H1 (cell line): Measurements from ENCODE around the gene TCF4. TPM values are rescaled to one million over a fixed set of nuclear protein-coding genes. Genes with fewer than 3 reads are reported as not detected.

Source experiments
- CTCF ChIA-PET: fragments of 300-600 bp; sonication (Branson Sonifier 250); formaldehyde crosslinking; loops from one replicate; lab custom pipeline; 2021; ENCODE audit not compliant: partially characterized antibody; lab: Charles Lee
- POLR2A ChIA-PET: fragments of 300-600 bp; sonication (Branson Sonifier 250); formaldehyde crosslinking; loops from one replicate; lab custom pipeline; 2021; ENCODE audit warnings: inconsistent platforms; ENCODE audit not compliant: partially characterized antibody; lab: Charles Lee
- DNase-seq, 2 experiments: peaks; one replicate each; pipeline versions ENCODE4 v3.0.0 to v3.0.0-alpha.2; 2010 to 2022; ENCODE audit warnings: low spot score in 2 of 2, low read depth in 1 of 2, mixed read lengths in 1 of 2
- FAIRE-seq: peaks from 2 replicates; lab custom pipeline; 2011; peaks lifted over from hg19 to GRCh38; lab: Jason Lieb, UNC
- H2AFZ ChIP-seq: 2 replicates; pipeline ENCODE4 v1.8.1; 2012; ENCODE audit warnings: low read length, inconsistent platforms
- H2AK5ac ChIP-seq: 2 replicates; pipeline ENCODE4 v1.6.1; 2013; ENCODE audit warnings: low read depth, low read length
- H2BK120ac ChIP-seq: replicated peaks from 2 replicates; pipeline ENCODE3; 2013; ENCODE audit warnings: low read depth, low read length, inconsistent platforms
- H2BK12ac ChIP-seq: 2 replicates; pipeline ENCODE4 v1.6.1; 2013; ENCODE audit warnings: low read depth, low read length
- H2BK15ac ChIP-seq: 2 replicates; pipeline ENCODE4 v1.6.1; 2013; ENCODE audit warnings: low read length
- H2BK20ac ChIP-seq: 2 replicates; pipeline ENCODE4 v1.6.1; 2013; ENCODE audit warnings: low read length
- H2BK5ac ChIP-seq: 2 replicates; pipeline ENCODE4 v1.6.1; 2013; ENCODE audit warnings: low read depth, low read length
- H3K14ac ChIP-seq: 2 replicates; pipeline ENCODE4 v1.6.1; 2013; ENCODE audit warnings: inconsistent platforms; ENCODE audit not compliant: insufficient read length
- H3K18ac ChIP-seq: 2 replicates; pipeline ENCODE4 v1.6.1; 2013; ENCODE audit warnings: low read length; ENCODE audit errors: extremely low read depth
- H3K23ac ChIP-seq: 2 replicates; pipeline ENCODE4 v1.6.1; 2013; ENCODE audit warnings: inconsistent platforms; ENCODE audit not compliant: insufficient read length
- H3K23me2 ChIP-seq: 2 replicates; pipeline ENCODE4 v1.6.1; 2013; ENCODE audit warnings: low read depth, low read length
- H3K27ac ChIP-seq: 2 replicates; pipeline ENCODE4 v1.6.1; 2011; ENCODE audit warnings: low read depth, low read length, inconsistent platforms
- H3K27me3 ChIP-seq, 4 experiments: replicated peaks in 1 of 4; 1 replicate in 1 of 4; 2 replicates in 3 of 4; pipeline versions ENCODE4 v1.6.1 to v1.8.1; 2011 to 2013; ENCODE audit warnings: low read length in 3 of 4, mild to moderate bottlenecking in 3 of 4, inconsistent platforms in 2 of 4, mixed read lengths in 2 of 4, moderate library complexity in 1 of 4; ENCODE audit not compliant: control insufficient read depth in 3 of 4, insufficient read depth in 3 of 4; ENCODE audit errors: extremely low read depth in 1 of 4
- H3K36me3 ChIP-seq, 4 experiments: 2 replicates each; pipeline versions ENCODE4 v1.6.1 to v1.8.1; 2011 to 2013; ENCODE audit warnings: mild to moderate bottlenecking in 4 of 4, low read length in 3 of 4, moderate library complexity in 2 of 4, control low read depth in 1 of 4, inconsistent platforms in 1 of 4; ENCODE audit not compliant: insufficient read depth in 4 of 4, control insufficient read depth in 2 of 4
- H3K4ac ChIP-seq: replicated peaks from 2 replicates; pipeline ENCODE3; 2013; ENCODE audit warnings: low read length, low read depth, mixed read lengths, inconsistent platforms; ENCODE audit not compliant: insufficient read length
- H3K4me1 ChIP-seq, 4 experiments: replicated peaks in 1 of 4; 1 replicate in 1 of 4; 2 replicates in 3 of 4; pipeline versions ENCODE4 v1.6.1 to v1.8.1; 2011 to 2013; ENCODE audit warnings: low read length in 3 of 4, inconsistent platforms in 2 of 4, mixed read lengths in 1 of 4; ENCODE audit not compliant: insufficient read depth in 4 of 4, control insufficient read depth in 3 of 4
- H3K4me2 ChIP-seq, 2 experiments: 2 replicates each; pipeline versions ENCODE4 v1.6.1 to v1.8.1; 2011 to 2013; ENCODE audit warnings: low read depth in 2 of 2, low read length in 2 of 2, control low read depth in 1 of 2, inconsistent platforms in 1 of 2, mild to moderate bottlenecking in 1 of 2; ENCODE audit not compliant: insufficient read depth in 1 of 2
- H3K4me3 ChIP-seq, 4 experiments: fragments of 200-600, 300-600 bp in 1 of 4; sonication (generic), shearing (Covaris generic), sonication (Bioruptor Twin) in 1 of 4; 2 replicates each; pipeline versions ENCODE4 v1.5.1 to v1.8.1; 2011 to 2016; ENCODE audit warnings: low read length in 4 of 4, low read depth in 3 of 4, control low read depth in 2 of 4, inconsistent platforms in 2 of 4, mild to moderate bottlenecking in 2 of 4, mixed read lengths in 1 of 4, moderate library complexity in 1 of 4; ENCODE audit not compliant: insufficient read depth in 2 of 4; ENCODE audit errors: extremely low read depth in 1 of 4
- H3K56ac ChIP-seq: replicated peaks from 2 replicates; pipeline ENCODE3; 2013; ENCODE audit warnings: low read depth, mild to moderate bottlenecking, mixed read lengths, low read length, inconsistent platforms; ENCODE audit not compliant: insufficient read length
- H3K79me1 ChIP-seq: 2 replicates; pipeline ENCODE4 v1.6.1; 2013; ENCODE audit warnings: low read depth, low read length, control low read depth
- H3K79me2 ChIP-seq, 2 experiments: 2 replicates each; pipeline versions ENCODE4 v1.6.1 to v1.8.1; 2012 to 2013; ENCODE audit warnings: low read length in 2 of 2, mild to moderate bottlenecking in 2 of 2, inconsistent platforms in 1 of 2; ENCODE audit not compliant: insufficient read depth in 2 of 2, control insufficient read depth in 1 of 2
- H3K9ac ChIP-seq, 4 experiments: replicated peaks in 1 of 4; 1 replicate in 1 of 4; 2 replicates in 3 of 4; pipeline versions ENCODE4 v1.6.1 to v1.8.1; 2011 to 2013; ENCODE audit warnings: low read depth in 3 of 4, low read length in 3 of 4, control low read depth in 2 of 4, mild to moderate bottlenecking in 2 of 4, moderate library complexity in 2 of 4, inconsistent platforms in 1 of 4; ENCODE audit errors: extremely low read depth in 1 of 4
- H3K9me3 ChIP-seq, 2 experiments: 2 replicates each; pipeline versions ENCODE4 v1.6.1 to v1.8.1; 2012 to 2013; ENCODE audit warnings: mild to moderate bottlenecking in 2 of 2, moderate library complexity in 2 of 2, control low read depth in 1 of 2, inconsistent platforms in 1 of 2, low read depth in 1 of 2, low read length in 1 of 2, mixed read lengths in 1 of 2; ENCODE audit not compliant: insufficient read depth in 2 of 2
- H4K20me1 ChIP-seq, 2 experiments: replicated peaks in 1 of 2; 2 replicates each; pipeline versions ENCODE3 to v1.8.1; 2011 to 2013; ENCODE audit warnings: inconsistent platforms in 2 of 2, low read length in 2 of 2, mild to moderate bottlenecking in 1 of 2; ENCODE audit not compliant: insufficient read depth in 2 of 2, control insufficient read depth in 1 of 2
- H4K5ac ChIP-seq: 2 replicates; pipeline ENCODE4 v1.6.1; 2013; ENCODE audit warnings: low read length, low read depth, mixed read lengths, inconsistent platforms; ENCODE audit not compliant: insufficient read length
- H4K8ac ChIP-seq: 2 replicates; pipeline ENCODE4 v1.8.0; 2013; ENCODE audit warnings: mild to moderate bottlenecking, moderate library complexity, low read length, inconsistent platforms; ENCODE audit not compliant: insufficient read depth; ENCODE audit errors: extremely low read depth
- H4K91ac ChIP-seq: replicated peaks from 2 replicates; pipeline ENCODE3; 2013; ENCODE audit warnings: low read length, mixed read lengths, inconsistent platforms; ENCODE audit not compliant: insufficient read length
- CBX8 ChIP-seq: fragments of 300-800, 300-1000 bp; sonication (generic); IDR thresholded peaks from 2 replicates; pipeline ENCODE4 v1.7.1; 2016; ENCODE audit warnings: low read depth, low read length, borderline replicate concordance
- CEBPB ChIP-seq: IDR thresholded peaks from 2 replicates; pipeline ENCODE4 v1.6.1; 2012; ENCODE audit warnings: low read depth, low read length
- HDAC6 ChIP-seq: IDR thresholded peaks from one replicate; pipeline ENCODE4 v1.7.1; 2012; ENCODE audit warnings: low read depth, mild to moderate bottlenecking, inconsistent platforms, low read length, moderate library complexity
- JUN ChIP-seq: IDR thresholded peaks from 2 replicates; pipeline ENCODE4 v1.6.1; 2011; ENCODE audit warnings: low read depth, mild to moderate bottlenecking, improper control_type of control experiment, low read length
- KDM4A ChIP-seq: IDR thresholded peaks from one replicate; pipeline ENCODE4 v1.7.1; 2012; ENCODE audit warnings: low read depth, mild to moderate bottlenecking, moderate library complexity, low read length, inconsistent platforms; ENCODE audit not compliant: severe bottlenecking
- KDM5A ChIP-seq: fragments of 200-600 bp; IDR thresholded peaks from 2 replicates; pipeline ENCODE4 v1.7.1; 2012; ENCODE audit warnings: mild to moderate bottlenecking, low read length, inconsistent platforms, mixed read lengths
- RNF2 ChIP-seq: fragments of 200-900, 300-1000 bp; sonication (generic); IDR thresholded peaks from 2 replicates; pipeline ENCODE4 v1.7.1; 2016; ENCODE audit warnings: borderline replicate concordance, low read depth, mild to moderate bottlenecking, antibody characterized with exemption, low read length; ENCODE audit not compliant: poor library complexity, severe bottlenecking; ENCODE audit errors: missing control alignments
- SIRT6 ChIP-seq: IDR thresholded peaks from one replicate; pipeline ENCODE4 v1.7.1; 2012; ENCODE audit warnings: low read length, inconsistent platforms
- SIX5 ChIP-seq: IDR thresholded peaks from 2 replicates; pipeline ENCODE4 v1.6.1; 2011; ENCODE audit warnings: mild to moderate bottlenecking, low read depth, low read length
- SP2 ChIP-seq: IDR thresholded peaks from 2 replicates; pipeline ENCODE4 v1.6.1; 2012; ENCODE audit warnings: mild to moderate bottlenecking, low read length, inconsistent platforms
- TAF7 ChIP-seq: optimal IDR thresholded peaks from 2 replicates; pipeline ENCODE3; 2011; ENCODE audit warnings: low read depth, mild to moderate bottlenecking, inconsistent platforms, low read length, moderate library complexity, borderline replicate concordance
- TBP ChIP-seq: IDR thresholded peaks from 2 replicates; pipeline ENCODE4 v1.6.1; 2011; ENCODE audit warnings: low read depth, low read length, improper control_type of control experiment
- YY1 ChIP-seq: IDR thresholded peaks from 2 replicates; pipeline ENCODE4 v1.6.1; 2011; ENCODE audit warnings: low read depth, mild to moderate bottlenecking, low read length
- whole genome bisulfite sequencing, 2 experiments: shearing (Covaris generic) in 1 of 2; methylation state at CpG; one replicate each; pipeline versions ENCODE4 v1.1.6 to v1.1.7; 2013 to 2015; ENCODE audit warnings: low lambda C conversion rate in 2 of 2, mixed read lengths in 2 of 2, inconsistent platforms in 1 of 2, low coverage in 1 of 2, missing lambda C conversion rate in 1 of 2; ENCODE audit not compliant: insufficient replicate concordance in 2 of 2, insufficient coverage in 1 of 2, insufficient read length in 1 of 2; ENCODE audit errors: extremely low coverage in 1 of 2, missing lambda C conversion rate in 1 of 2; 5-methylcytosine and 5-hydroxymethylcytosine counted together
- polyA plus RNA-seq, 7 experiments: library from polyadenylated mRNA; depleted of rRNA in 3 of 7; stranded (reverse) in 5 of 7; unstranded in 2 of 7; fragments of >200 nt in 5 of 7; fragments of 200-250 nt in 2 of 7; gene quantifications; 1 replicate in 5 of 7; 2 replicates in 1 of 7; 4 replicates in 1 of 7; pipeline versions ENCODE4 v1.2.1 to v1.2.3, GENCODE V29; 2011 to 2013; ENCODE audit warnings: missing spikeins in 2 of 7, mixed read lengths in 2 of 7
- total RNA-seq: library from RNA; stranded (reverse); fragmentation: NEBNext Ultra II Directional; extraction: Animal tissue kit (Norgen Biotek cat#: 25700); gene quantifications from 2 replicates; pipeline ENCODE4 v1.2.1, GENCODE V29; 2021
- TF ChIP-seq, protein P1 (sequence below): IDR thresholded peaks from 2 replicates; pipeline ENCODE4 v1.6.1; 2011; ENCODE audit warnings: low read depth, mild to moderate bottlenecking, low read length; ENCODE audit not compliant: insufficient read depth

The TCF4 gene
- total and polyA plus RNA-seq, 2 of the 8 experiments (the other 6 are each of a cell fraction or from before 2014, with no cell fraction given) = 59.3 to 118 TPM

- Histone ChIP-seq H4K8ac (no peak overlapping the region), H3K9me3 (no peaks in the 10 kb centered on the region), H3K56ac (no peak overlapping the region), H2AK5ac (no peak overlapping the region), H3K23me2 (no peaks in the 10 kb centered on the region), H3K36me3 (no peaks in the 10 kb centered on the region), H3K27me3 (no peaks in the 10 kb centered on the region), H3K4me2 (0 out of 4 replicates have a peak overlapping the region, but pooled peaks of 1 of the 2 experiments have one; percentile 20), H3K23ac (no peak overlapping the region), H2BK120ac (no peak overlapping the region), H3K27ac (no peak overlapping the region), H3K79me1 (no peaks in the 10 kb centered on the region), H2BK12ac (no peak overlapping the region), H4K5ac (no peak overlapping the region), H2AFZ (no peak overlapping the region), H3K14ac (no peak overlapping the region), H4K20me1 (peaks cover 0 to 2% of the 10 kb centered on the region in 2 experiments), H2BK5ac (no peak overlapping the region), H2BK15ac (no peak overlapping the region), H3K79me2 (peaks cover 0 to 40% of the 10 kb centered on the region in 2 experiments; a peak in 3 of 4 replicates), H3K4me1 (peaks cover 5 to 23% (median 17%) of the 10 kb centered on the region in 4 experiments), H3K9ac (no peak overlapping the region), H3K18ac (no peak overlapping the region), H4K91ac (no peak overlapping the region), H2BK20ac (no peak overlapping the region), H3K4me3 (no peak overlapping the region), H3K4ac (no peak overlapping the region)
- WGBS, 2 experiments = 85% methylated on average over 3 of the region's 3 CpGs; no CpG with 5 or more reads in 1 of the 2 experiments
- ChIA-PET CTCF (interaction anchor here (0.5 to 1.0 kb wide), 4 partner anchors 9 to 966 kb away, joined by 3 to 4 read pairs (median 3); no protein-coding TSS in a partner anchor), POLR2A (interaction anchor here (1.6 kb wide), 1 partner anchor 10 kb away, joined by 5 read pairs; no protein-coding TSS in a partner anchor)
- FAIRE-seq (no peak), DNase-seq (no peak)
- TF ChIP-seq SIX5 (no peak), CBX8 (no peak), KDM4A (no peak), CEBPB (no peak), SIRT6 (no peak), YY1 (no peak), JUN (no peak), SP2 (no peak), KDM5A (no peak), TAF7 (no peak), RNF2 (no peak), TBP (no peak), HDAC6 (no peak)
- TF ChIP-seq, protein P1, sequence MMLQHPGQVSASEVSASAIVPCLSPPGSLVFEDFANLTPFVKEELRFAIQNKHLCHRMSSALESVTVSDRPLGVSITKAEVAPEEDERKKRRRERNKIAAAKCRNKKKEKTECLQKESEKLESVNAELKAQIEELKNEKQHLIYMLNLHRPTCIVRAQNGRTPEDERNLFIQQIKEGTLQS = no peak
Measured at GRCh38 chr18:55296778-55297177, 291.2 kb downstream of the TCF4 start.
